Right lobe of liver (tissue), 6 donors: ENCODE results near the gene CAMP. TPM values are rescaled to one million over a fixed set of nuclear protein-coding genes. Genes with fewer than 3 reads are reported as not detected.

Experiments
- ATAC-seq, 4 donors: fragments of 200-7000 bp; cut with Tn5 transposase; one replicate each; pipeline ENCODE4 v1.9.1; 2020; ENCODE audit warnings: mild to moderate bottlenecking in 4 of 4, moderate library complexity in 4 of 4
- DNase-seq, 3 donors: peaks; one replicate each; pipeline ENCODE4 v3.0.0-alpha.2; 2020
- H3K27ac ChIP-seq, 3 donors: fragments of 200-600 bp; one replicate each; pipeline ENCODE4 v1.8.0; 2022
- H3K27me3 ChIP-seq, 2 donors: fragments of 200-600 bp; one replicate each; pipeline ENCODE4 v1.8.0; 2022
- H3K36me3 ChIP-seq, 4 donors: fragments of 200-600 bp; sonication (generic) in 1 of 4; one replicate each; pipeline versions ENCODE4 v1.5.1 to v1.8.0; 2017 to 2022; ENCODE audit warnings: control low read depth in 1 of 4
- H3K4me1 ChIP-seq, 4 donors: fragments of 200-600 bp; sonication (generic) in 1 of 4; one replicate each; pipeline versions ENCODE4 v1.5.1 to v1.8.0; 2017 to 2022; ENCODE audit warnings: control low read depth in 1 of 4
- H3K4me3 ChIP-seq, 3 donors: fragments of 200-600 bp; one replicate each; pipeline ENCODE4 v1.8.0; 2022
- H3K9me3 ChIP-seq, 4 donors: fragments of 200-600 bp; sonication (generic) in 1 of 4; one replicate each; pipeline versions ENCODE4 v1.5.1 to v1.8.0; 2017 to 2022; ENCODE audit warnings: control low read depth in 1 of 4
- CTCF ChIP-seq, 4 donors: fragments of 200-600 bp in 3 of 4; fragments of 450-650 bp in 1 of 4; IDR thresholded peaks; one replicate each; pipeline versions ENCODE4 v1.5.1 to v1.8.0; 2016 to 2022; ENCODE audit warnings: antibody characterized with exemption in 4 of 4, mild to moderate bottlenecking in 2 of 4
- POLR2A ChIP-seq: fragments of 450-650 bp; IDR thresholded peaks from one replicate; pipeline ENCODE4 v1.6.1; 2017; ENCODE audit warnings: antibody characterized with exemption, mild to moderate bottlenecking
- WGBS: methylation state at CpG from one replicate; pipeline ENCODE4 v1.1.6; 2018; ENCODE audit warnings: low coverage, low lambda C conversion rate; ENCODE audit not compliant: insufficient coverage; ENCODE audit errors: missing lambda C conversion rate; 5-methylcytosine and 5-hydroxymethylcytosine counted together
- intact Hi-C, 2 donors: fragments of 100-400 bp; cut with DNase I; formaldehyde crosslinking; loops; one replicate each; pipeline versions ENCODE4 v1.11.2 to v1.14.1; 2022
- total RNA-seq, 6 experiments: library from RNA; depleted of rRNA in 2 of 6; stranded (reverse); fragments of >200 nt in 2 of 6; fragmentation: NEBNext Ultra II Directional in 3 of 6; extraction: Animal tissue kit (Norgen Biotek cat#: 25700) in 3 of 6; gene quantifications; one replicate each; pipeline versions ENCODE4 v1.1.0 to v1.2.4, GENCODE V29; 2016 to 2023
- donor health status: DM: no; HTN: yes; CAD: no.
- donor health status: DM: no; HTN: no; CAD: no.
- donor health status: DM: no; HTN: no; CAD: no.
- donor health status: DM: no; HTN: yes; CAD: no.
- donor health status: DM: no; HTN: yes; CAD: no.

The CAMP gene
- total RNA-seq, 6 experiments from 2014 or later, result 0.46 to 0.50 TPM; not detected in 4

GRCh38 chr3:48184299-48184698 lies 39.0 kb upstream of the CAMP start:
- no peak overlapping the region for H3K27ac ChIP-seq
- no peaks in the 10 kb centered on the region for H3K4me1 ChIP-seq
- intact Hi-C loops, result no loop called here
- H3K4me3 ChIP-seq, result no peak overlapping the region
- WGBS, result 91% methylated on average over 2 of the region's 2 CpGs
- TF ChIP-seq CTCF (IDR thresholded peaks at IDR 0.05), result no peak
- TF ChIP-seq POLR2A, result no peak
- no peaks in the 10 kb centered on the region for H3K27me3 ChIP-seq
- ATAC-seq, result no peak
- no peaks in the 10 kb centered on the region for H3K9me3 ChIP-seq
- H3K36me3 ChIP-seq, result no peaks in the 10 kb centered on the region
- DNase-seq, result no peak

GRCh38 chr3:48185129-48185528 lies 38.2 kb upstream of the CAMP start:
- no peaks in the 10 kb centered on the region for H3K9me3 ChIP-seq
- intact Hi-C loops, result no loop called here
- H3K27me3 ChIP-seq, result no peaks in the 10 kb centered on the region
- no peaks in the 10 kb centered on the region for H3K36me3 ChIP-seq
- no peak for TF ChIP-seq POLR2A
- TF ChIP-seq CTCF (IDR thresholded peaks at IDR 0.05), result no peak
- DNase-seq (no peak), ATAC-seq (no peak)
- H3K4me1 ChIP-seq, result no peaks in the 10 kb centered on the region
- no peak overlapping the region for H3K27ac ChIP-seq
- WGBS, result 96% methylated on average over 4 of the region's 4 CpGs
- H3K4me3 ChIP-seq, result no peak overlapping the region

GRCh38 chr3:48186631-48187300 lies 36.5 kb upstream of the CAMP start:
- H3K27ac ChIP-seq, result no peak overlapping the region
- no peak for ATAC-seq
- H3K36me3 ChIP-seq, result no peaks in the 10 kb centered on the region
- H3K9me3 ChIP-seq, result no peaks in the 10 kb centered on the region
- DNase-seq, result no peak
- H3K4me3 ChIP-seq, result peak overlapping the region; percentile 70 to 87 (median 75)
- intact Hi-C loops, result no loop called here
- H3K4me1 ChIP-seq, result no peaks in the 10 kb centered on the region
- no peaks in the 10 kb centered on the region for H3K27me3 ChIP-seq
- 46% methylated on average over 7 of the region's 7 CpGs for WGBS
- TF ChIP-seq POLR2A (no peak), CTCF (IDR thresholded peaks at IDR 0.05) (no peak)

- intact Hi-C loops, result no loop called here
- no peaks in the 10 kb centered on the region for H3K9me3 ChIP-seq
- ATAC-seq (no peak), DNase-seq (no peak)
- H3K27ac ChIP-seq, result no peak overlapping the region
- no peaks in the 10 kb centered on the region for H3K4me1 ChIP-seq
- 18% methylated on average over 5 of the region's 8 CpGs for WGBS
- no peaks in the 10 kb centered on the region for H3K27me3 ChIP-seq
- TF ChIP-seq POLR2A (no peak), CTCF (IDR thresholded peaks at IDR 0.05) (no peak)
- H3K4me3 ChIP-seq, result peak overlapping the region; percentile 70 to 87 (median 75)
- no peaks in the 10 kb centered on the region for H3K36me3 ChIP-seq
These were observed 36.1 kb upstream of the CAMP start for GRCh38 chr3:48187301-48187578.
